ENCODE measurements around the gene SNAP25. TPM values are rescaled to one million over a fixed set of nuclear protein-coding genes. Genes with fewer than 3 reads are reported as not detected.

Gene SNAP25
- total and polyA plus RNA-seq, 10 of the 15 experiments (the other 5 are each of a cell fraction or from before 2014, with no cell fraction given) = not detected

GRCh38 chr20:10314198-10314597 is 95.6 kb downstream of the SNAP25 start:
- peaks cover 1% of the 10 kb centered on the region; the same call in 2 of the 3 replicates for H3K9me3 ChIP-seq (replicated peaks; ENCODE audit: control insufficient read depth, insufficient read depth, low read length)
- 0% methylated on average over 2 of the region's 2 CpGs for WGBS (ENCODE audit: insufficient coverage, insufficient replicate concordance, low lambda C conversion rate, missing lambda C conversion rate)
- DNase-seq (ENCODE audit: low read depth, low spot score) (no peak), FAIRE-seq (no peak), ATAC-seq (no peak)
- no peak overlapping the region for H3K4me2 ChIP-seq (ENCODE audit: control insufficient read depth, insufficient read depth)
- H3K27me3 ChIP-seq (replicated peaks in 1 of 2; ENCODE audit: control insufficient read depth in 2 of 2, insufficient read depth in 2 of 2, low read length in 1 of 2) = peaks cover 0 to 2% of the 10 kb centered on the region in 2 experiments; a peak in 2 of 4 replicates
- no peaks in the 10 kb centered on the region for H3K79me2 ChIP-seq (ENCODE audit: control insufficient read depth, insufficient read depth, low read length)
- H3K9ac ChIP-seq (ENCODE audit: control insufficient read depth, insufficient read depth, low read length) = no peak overlapping the region
- no peaks in the 10 kb centered on the region for H3K36me3 ChIP-seq (ENCODE audit: control insufficient read depth in 2 of 2, insufficient read depth in 2 of 2, low read length in 1 of 2)
- no peak overlapping the region for H3K27ac ChIP-seq (ENCODE audit: control insufficient read depth, insufficient read depth)
- CTCF ChIA-PET = interaction anchor here (1.3 to 8.1 kb wide), 2 partner anchors 68 to 114 kb away, joined by 3 to 187 read pairs; no protein-coding TSS in a partner anchor
- H4K20me1 ChIP-seq (ENCODE audit: control insufficient read depth, insufficient read depth) = no peaks in the 10 kb centered on the region
- in situ Hi-C loops (cut with MboI) (no loop called here), intact Hi-C loops (cut with micrococcal nuclease; ENCODE audit: unreplicated experiment) (no loop called here)
- RAD21 ChIA-PET (ENCODE audit: unreplicated experiment) = no interaction called here
- no peaks in the 10 kb centered on the region for H3K4me1 ChIP-seq (ENCODE audit: control insufficient read depth, insufficient read depth, low read length)
- no peak overlapping the region for H2AFZ ChIP-seq (ENCODE audit: control insufficient read depth, low read depth, low read length)
- TF ChIP-seq YBX1 (IDR thresholded peaks at IDR 0.05) (no peak), SUZ12 (IDR thresholded peaks at IDR 0.05; ENCODE audit: unreplicated experiment) (no peak), NFYB (IDR thresholded peaks at IDR 0.05; ENCODE audit: insufficient read depth, low read depth, low read length) (no peak), JUND (IDR thresholded peaks at IDR 0.05; ENCODE audit: low read depth, low read length) (no peak), IKZF1 (conservative IDR thresholded peaks at IDR 0.05) (no peak), TARDBP (IDR thresholded peaks at IDR 0.05; ENCODE audit: borderline replicate concordance) (no peak), CEBPZ (IDR thresholded peaks at IDR 0.05; ENCODE audit: low read depth, low read length) (no peak), USF2 (IDR thresholded peaks at IDR 0.05; ENCODE audit: borderline replicate concordance, low read depth, low read length) (no peak), POLR2AphosphoS5 (IDR thresholded peaks at IDR 0.05; ENCODE audit: low read length) (no peak), WRNIP1 (IDR thresholded peaks at IDR 0.05; ENCODE audit: borderline replicate concordance, low read depth, low read length) (no peak), CBFB (IDR thresholded peaks at IDR 0.05; ENCODE audit: low read depth) (no peak)
- TF ChIP-seq, protein P1, sequence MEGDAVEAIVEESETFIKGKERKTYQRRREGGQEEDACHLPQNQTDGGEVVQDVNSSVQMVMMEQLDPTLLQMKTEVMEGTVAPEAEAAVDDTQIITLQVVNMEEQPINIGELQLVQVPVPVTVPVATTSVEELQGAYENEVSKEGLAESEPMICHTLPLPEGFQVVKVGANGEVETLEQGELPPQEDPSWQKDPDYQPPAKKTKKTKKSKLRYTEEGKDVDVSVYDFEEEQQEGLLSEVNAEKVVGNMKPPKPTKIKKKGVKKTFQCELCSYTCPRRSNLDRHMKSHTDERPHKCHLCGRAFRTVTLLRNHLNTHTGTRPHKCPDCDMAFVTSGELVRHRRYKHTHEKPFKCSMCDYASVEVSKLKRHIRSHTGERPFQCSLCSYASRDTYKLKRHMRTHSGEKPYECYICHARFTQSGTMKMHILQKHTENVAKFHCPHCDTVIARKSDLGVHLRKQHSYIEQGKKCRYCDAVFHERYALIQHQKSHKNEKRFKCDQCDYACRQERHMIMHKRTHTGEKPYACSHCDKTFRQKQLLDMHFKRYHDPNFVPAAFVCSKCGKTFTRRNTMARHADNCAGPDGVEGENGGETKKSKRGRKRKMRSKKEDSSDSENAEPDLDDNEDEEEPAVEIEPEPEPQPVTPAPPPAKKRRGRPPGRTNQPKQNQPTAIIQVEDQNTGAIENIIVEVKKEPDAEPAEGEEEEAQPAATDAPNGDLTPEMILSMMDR (IDR thresholded peaks at IDR 0.05 in 2 of 3, conservative IDR thresholded peaks at IDR 0.05 in 1 of 3; ENCODE audit: control insufficient read depth in 2 of 3, extremely low read depth in 1 of 3, insufficient read depth in 1 of 3, low read depth in 3 of 3, low read length in 3 of 3) = no peak
- TF ChIP-seq, protein P2, sequence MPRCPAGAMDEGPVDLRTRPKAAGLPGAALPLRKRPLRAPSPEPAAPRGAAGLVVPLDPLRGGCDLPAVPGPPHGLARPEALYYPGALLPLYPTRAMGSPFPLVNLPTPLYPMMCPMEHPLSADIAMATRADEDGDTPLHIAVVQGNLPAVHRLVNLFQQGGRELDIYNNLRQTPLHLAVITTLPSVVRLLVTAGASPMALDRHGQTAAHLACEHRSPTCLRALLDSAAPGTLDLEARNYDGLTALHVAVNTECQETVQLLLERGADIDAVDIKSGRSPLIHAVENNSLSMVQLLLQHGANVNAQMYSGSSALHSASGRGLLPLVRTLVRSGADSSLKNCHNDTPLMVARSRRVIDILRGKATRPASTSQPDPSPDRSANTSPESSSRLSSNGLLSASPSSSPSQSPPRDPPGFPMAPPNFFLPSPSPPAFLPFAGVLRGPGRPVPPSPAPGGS (IDR thresholded peaks at IDR 0.05; ENCODE audit: borderline replicate concordance, insufficient read depth, low read depth, low read length, poor library complexity, severe bottlenecking) = no peak
- BruUV-seq (replicated peaks) = no TSS peak
- POLR2A ChIA-PET = no interaction called here
- H3K4me3 ChIP-seq = no peak overlapping the region
- SMC1A ChIA-PET (ENCODE audit: uncharacterized antibody, unreplicated experiment) = interaction anchor here (1.4 to 5.3 kb wide), 2 partner anchors 22 to 67 kb away, joined by 3 to 86 read pairs; no protein-coding TSS in a partner anchor
